BJ (cell line): ENCODE measurements around the gene ZDHHC14. TPM values are rescaled to one million over a fixed set of nuclear protein-coding genes. Genes with fewer than 3 reads are reported as not detected.

Experiments used
- CTCF ChIA-PET: fragments of 350-600 bp; formaldehyde crosslinking; extraction: SDS; loops from one replicate; lab custom pipeline; 2021; ENCODE audit warnings: antibody characterized with exemption, inconsistent platforms; lab: Yijun Ruan, JAX
- POLR2A ChIA-PET: fragments of 300-600 bp; sonication (Branson Sonifier 250); formaldehyde crosslinking; extraction: SDS; loops from one replicate; lab custom pipeline; 2021; ENCODE audit warnings: antibody characterized with exemption; lab: Charles Lee
- DNase-seq: peaks from one replicate; pipeline ENCODE4 v3.0.0-alpha.2; 2011; ENCODE audit warnings: low read depth
- H3K27me3 ChIP-seq: 2 replicates; pipeline ENCODE4 v1.6.0; 2011; ENCODE audit warnings: low read length; ENCODE audit not compliant: control insufficient read depth, insufficient read depth
- H3K36me3 ChIP-seq: 2 replicates; pipeline ENCODE4 v1.5.1; 2011; ENCODE audit warnings: low read length; ENCODE audit not compliant: control insufficient read depth, insufficient read depth
- H3K4me3 ChIP-seq: 2 replicates; pipeline ENCODE4 v1.5.1; 2011; ENCODE audit warnings: low read depth, mild to moderate bottlenecking, control low read depth, low read length
- polyA plus RNA-seq: library from polyadenylated mRNA; depleted of rRNA; stranded (reverse); fragments of >200 nt; gene quantifications from 2 replicates; pipeline ENCODE4 v1.2.3, GENCODE V29; 2011
- TF ChIP-seq, protein P1 (sequence below): IDR thresholded peaks from 2 replicates; pipeline ENCODE4 v1.5.1; 2011; ENCODE audit warnings: low read depth, mild to moderate bottlenecking, control low read depth, inconsistent platforms, low read length, moderate library complexity; ENCODE audit not compliant: insufficient read depth

The ZDHHC14 gene
- polyA plus RNA-seq, 1 experiment = 3.6 TPM

DNA sequence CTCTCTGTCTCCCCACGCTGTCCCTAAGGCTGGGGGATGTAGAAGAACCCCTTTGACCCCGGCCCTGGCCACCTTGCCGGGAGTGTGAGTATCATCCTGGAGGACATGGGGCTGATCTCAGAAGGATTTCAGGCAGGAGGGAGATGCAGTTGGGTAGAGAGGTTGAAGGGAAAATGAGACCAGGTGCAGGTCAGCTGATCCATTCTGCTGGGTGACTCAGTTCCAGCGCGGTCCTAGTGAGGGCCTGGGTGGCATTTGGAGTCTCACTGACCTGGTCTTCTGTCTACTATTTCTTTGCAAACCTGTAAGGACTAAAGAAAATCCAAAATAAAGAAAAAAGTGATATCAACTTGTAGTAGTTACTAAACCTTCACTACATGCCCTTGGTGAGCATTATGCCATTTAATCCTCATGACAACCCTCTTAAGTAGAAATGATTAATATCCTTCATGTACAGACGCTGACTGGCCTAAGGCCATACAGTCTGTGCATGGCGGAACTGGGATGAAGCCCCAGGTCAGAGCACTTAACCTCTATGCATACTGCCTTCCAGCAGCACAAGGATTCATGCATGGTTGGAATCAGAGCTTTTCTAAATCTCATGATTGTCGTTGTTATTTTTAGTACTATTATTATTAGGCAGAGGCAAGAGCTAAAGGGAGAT is 106.3 kb downstream of the ZDHHC14 start:
- TF ChIP-seq, protein P1, sequence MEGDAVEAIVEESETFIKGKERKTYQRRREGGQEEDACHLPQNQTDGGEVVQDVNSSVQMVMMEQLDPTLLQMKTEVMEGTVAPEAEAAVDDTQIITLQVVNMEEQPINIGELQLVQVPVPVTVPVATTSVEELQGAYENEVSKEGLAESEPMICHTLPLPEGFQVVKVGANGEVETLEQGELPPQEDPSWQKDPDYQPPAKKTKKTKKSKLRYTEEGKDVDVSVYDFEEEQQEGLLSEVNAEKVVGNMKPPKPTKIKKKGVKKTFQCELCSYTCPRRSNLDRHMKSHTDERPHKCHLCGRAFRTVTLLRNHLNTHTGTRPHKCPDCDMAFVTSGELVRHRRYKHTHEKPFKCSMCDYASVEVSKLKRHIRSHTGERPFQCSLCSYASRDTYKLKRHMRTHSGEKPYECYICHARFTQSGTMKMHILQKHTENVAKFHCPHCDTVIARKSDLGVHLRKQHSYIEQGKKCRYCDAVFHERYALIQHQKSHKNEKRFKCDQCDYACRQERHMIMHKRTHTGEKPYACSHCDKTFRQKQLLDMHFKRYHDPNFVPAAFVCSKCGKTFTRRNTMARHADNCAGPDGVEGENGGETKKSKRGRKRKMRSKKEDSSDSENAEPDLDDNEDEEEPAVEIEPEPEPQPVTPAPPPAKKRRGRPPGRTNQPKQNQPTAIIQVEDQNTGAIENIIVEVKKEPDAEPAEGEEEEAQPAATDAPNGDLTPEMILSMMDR = no peak
- Histone ChIP-seq H3K27me3 (no peaks in the 10 kb centered on the region), H3K36me3 (no peaks in the 10 kb centered on the region), H3K4me3 (no peak overlapping the region)
- POLR2A ChIA-PET = no interaction called here
- no peak for DNase-seq
- CTCF ChIA-PET = no interaction called here

DNA sequence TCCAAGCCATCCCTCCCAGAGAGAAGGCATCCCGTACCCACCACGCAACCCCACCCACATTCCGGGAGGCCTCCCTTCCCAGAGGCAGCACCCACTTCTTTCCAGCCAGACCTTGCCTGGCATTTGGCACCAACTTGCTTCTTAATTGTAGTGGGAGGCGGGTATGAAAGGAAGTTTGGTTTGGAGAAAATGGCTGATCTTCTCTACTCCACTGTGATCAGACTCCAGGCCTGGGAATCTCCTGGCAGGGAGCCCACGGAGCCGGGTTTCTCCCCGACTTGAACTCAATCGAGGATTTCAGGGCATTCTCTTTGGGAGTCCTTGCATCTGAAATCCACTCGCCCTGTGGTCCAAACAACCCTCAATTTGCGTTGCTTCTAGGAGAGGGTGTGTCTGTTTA is 107.1 kb downstream of the ZDHHC14 start:
- CTCF ChIA-PET = no interaction called here
- TF ChIP-seq, protein P1 = no peak
- no peaks in the 10 kb centered on the region for H3K36me3 ChIP-seq
- no peak for DNase-seq
- POLR2A ChIA-PET = no interaction called here
- H3K4me3 ChIP-seq = no peak overlapping the region
- H3K27me3 ChIP-seq = no peaks in the 10 kb centered on the region

DNA sequence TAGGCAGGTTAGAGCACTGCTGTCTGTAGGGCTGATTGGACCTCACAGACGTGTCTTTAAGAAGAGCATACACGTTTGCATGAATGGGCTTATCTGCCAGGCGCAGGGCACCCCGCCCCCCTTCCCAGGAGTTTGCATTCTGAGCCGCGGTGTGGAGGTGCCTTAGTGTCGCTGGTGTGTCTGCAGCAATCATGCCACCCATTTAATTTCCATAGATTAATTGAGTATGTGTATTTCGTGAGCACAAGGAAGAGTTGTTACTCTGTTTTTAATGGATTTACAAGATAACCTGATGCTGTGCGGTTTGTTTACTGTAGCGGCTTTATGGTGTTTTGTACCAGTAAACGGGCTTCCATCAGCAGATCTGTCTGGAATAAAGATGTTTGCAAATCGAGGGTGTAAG is 107.7 kb downstream of the ZDHHC14 start:
- TF ChIP-seq, protein P1 = no peak
- ChIA-PET POLR2A (interaction anchor here (0.7 kb wide), 1 partner anchor 25 kb away, joined by 8 read pairs; no protein-coding TSS in a partner anchor), CTCF (no interaction called here)
- DNase-seq = no peak
- Histone ChIP-seq H3K36me3 (no peaks in the 10 kb centered on the region), H3K27me3 (no peaks in the 10 kb centered on the region), H3K4me3 (no peak overlapping the region)

DNA sequence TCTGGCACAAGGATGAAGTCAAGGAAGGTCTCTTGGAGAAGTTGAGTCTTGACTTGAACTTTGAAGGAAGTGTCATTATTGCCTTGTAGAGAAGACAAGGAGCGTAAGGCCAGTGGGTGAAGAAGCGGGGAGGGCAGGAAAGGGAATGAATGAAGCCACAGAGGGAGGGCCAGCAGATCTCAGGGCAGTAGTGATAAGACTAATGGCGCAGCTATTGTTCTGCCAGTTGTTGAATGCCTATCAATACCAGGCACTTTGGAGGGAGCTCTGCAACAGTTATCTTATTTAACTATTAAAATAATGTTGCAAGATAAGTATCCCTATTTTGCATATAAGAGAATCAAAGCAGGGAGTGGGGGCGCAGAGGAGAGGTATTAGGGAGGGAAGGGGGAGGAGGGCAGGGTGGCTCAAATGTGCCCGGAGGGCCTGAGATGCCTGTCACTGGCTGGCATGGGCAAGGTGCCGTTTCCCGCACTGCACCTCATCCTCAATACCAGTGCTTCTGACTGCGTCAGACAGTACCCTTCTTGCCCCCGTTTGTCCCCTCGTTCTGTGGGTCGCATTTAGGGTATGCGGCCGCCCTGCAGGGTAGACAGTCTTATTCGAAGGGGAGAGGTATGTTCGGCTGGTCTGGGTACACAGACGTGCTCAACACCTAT is 109.8 kb downstream of the ZDHHC14 start:
- Histone ChIP-seq H3K27me3 (no peaks in the 10 kb centered on the region), H3K36me3 (no peaks in the 10 kb centered on the region), H3K4me3 (no peak overlapping the region)
- TF ChIP-seq, protein P1 = no peak
- POLR2A ChIA-PET = no interaction called here
- DNase-seq = no peak
- CTCF ChIA-PET = interaction anchor here (1.0 kb wide), 1 partner anchor 22 kb away, joined by 3 read pairs; no protein-coding TSS in a partner anchor

DNA sequence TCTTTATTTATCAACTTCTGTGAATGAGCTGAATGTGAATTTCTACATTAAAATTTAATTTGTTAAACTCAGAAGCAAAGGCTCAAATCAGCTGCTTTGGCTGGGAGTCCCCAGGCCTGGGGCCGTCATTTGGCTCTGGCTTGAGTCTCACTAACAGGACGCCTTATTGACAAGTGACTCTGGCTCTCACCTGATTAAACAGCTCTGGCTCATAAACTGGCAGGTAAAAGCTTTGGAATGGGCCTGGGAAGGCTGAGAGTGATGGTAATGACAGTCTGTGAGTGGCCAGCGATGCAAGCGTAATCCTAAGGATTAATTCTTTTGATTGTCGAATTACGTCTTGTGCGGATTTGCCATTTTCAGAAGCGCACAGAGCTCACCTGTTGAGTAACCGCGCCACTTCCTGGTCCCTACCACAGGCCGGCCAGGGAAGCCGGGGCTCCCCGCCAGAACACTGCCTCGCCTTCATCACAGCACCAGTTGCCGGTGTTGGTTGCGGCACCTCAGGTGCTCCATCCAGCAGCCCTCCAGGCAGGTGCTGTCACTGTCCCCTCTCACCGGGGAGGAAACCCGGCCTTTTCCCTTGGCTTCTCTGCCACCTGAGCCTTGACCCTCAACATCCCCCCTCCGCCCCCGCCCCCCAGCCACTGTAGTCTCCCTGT is 110.7 kb downstream of the ZDHHC14 start:
- DNase-seq = no peak
- Histone ChIP-seq H3K36me3 (no peaks in the 10 kb centered on the region), H3K4me3 (no peak overlapping the region), H3K27me3 (no peaks in the 10 kb centered on the region)
- TF ChIP-seq, protein P1 = no peak
- ChIA-PET CTCF (interaction anchor here (1.0 kb wide), 1 partner anchor 23 kb away, joined by 3 read pairs; no protein-coding TSS in a partner anchor), POLR2A (no interaction called here)
